Endothelial cell of umbilical vein (primary cell): ENCODE measurements around the gene PRKAG1. TPM values are rescaled to one million over a fixed set of nuclear protein-coding genes. Genes with fewer than 3 reads are reported as not detected.
A peak's percentile ranks its signal among the peaks of the same experiment; 100 is the strongest.

Source experiments
- BruUV-seq: library from RNA; stranded (reverse); fragments of 400-500 nt; replicated peaks from 2 replicates; lab custom pipeline; 2021; lab: Mats Ljungman, UMichigan
- CTCF ChIA-PET: fragments of 300-600, 350-600 bp; sonication (Branson Sonifier 250); formaldehyde crosslinking; loops from one replicate; lab custom pipeline; 2021; ENCODE audit warnings: antibody characterized with exemption, inconsistent platforms; lab: Charles Lee
- POLR2A ChIA-PET: fragments of 300-600, 350-600 bp; sonication (Branson Sonifier 250); formaldehyde crosslinking; loops from one replicate; lab custom pipeline; 2021; ENCODE audit warnings: antibody characterized with exemption, inconsistent platforms; lab: Charles Lee
- DNase-seq: peaks from one replicate; pipeline ENCODE4 v3.0.0-alpha.2; 2011; ENCODE audit warnings: low read depth, low spot score
- FAIRE-seq: peaks from 2 replicates; lab custom pipeline; 2011; peaks lifted over from hg19 to GRCh38; lab: Jason Lieb, UNC
- H2AFZ ChIP-seq: 2 replicates; pipeline ENCODE4 v1.6.0; 2012; ENCODE audit warnings: low read depth, low read length, control low read depth, inconsistent platforms
- H3K27ac ChIP-seq: 2 replicates; pipeline ENCODE4 v1.5.1; 2011; ENCODE audit warnings: low read depth, mild to moderate bottlenecking, control low read depth, low read length, moderate library complexity; ENCODE audit not compliant: insufficient read depth
- H3K27me3 ChIP-seq, 2 experiments: 2 replicates each; pipeline versions ENCODE4 v1.6.0 to v1.6.1; 2011; ENCODE audit warnings: low read length in 2 of 2, mixed read lengths in 1 of 2; ENCODE audit not compliant: control insufficient read depth in 2 of 2, insufficient read depth in 2 of 2
- H3K36me3 ChIP-seq, 2 experiments: 2 replicates in 1 of 2; 3 replicates in 1 of 2; pipeline ENCODE4 v1.5.1; 2011; ENCODE audit warnings: low read length in 2 of 2, mild to moderate bottlenecking in 1 of 2, moderate library complexity in 1 of 2; ENCODE audit not compliant: control insufficient read depth in 2 of 2, insufficient read depth in 2 of 2; ENCODE audit errors: extremely low read depth in 1 of 2
- H3K4me1 ChIP-seq: 3 replicates; pipeline ENCODE4 v1.5.1; 2011; ENCODE audit warnings: mild to moderate bottlenecking, low read length; ENCODE audit not compliant: control insufficient read depth, insufficient read depth; ENCODE audit errors: extremely low read depth
- H3K4me2 ChIP-seq: 2 replicates; pipeline ENCODE4 v1.6.1; 2011; ENCODE audit warnings: low read length, control low read depth, mixed read lengths; ENCODE audit not compliant: insufficient read depth
- H3K4me3 ChIP-seq, 3 experiments: fragments of 200-600 bp in 1 of 3; sonication (generic), shearing (Covaris generic) in 1 of 3; replicated peaks in 1 of 3; 2 replicates each; pipeline ENCODE4 v1.5.1; 2011 to 2016; ENCODE audit warnings: control low read depth in 3 of 3, low read length in 3 of 3, mild to moderate bottlenecking in 2 of 3, inconsistent platforms in 1 of 3, low read depth in 1 of 3, moderate library complexity in 1 of 3; ENCODE audit not compliant: insufficient read depth in 1 of 3
- H3K79me2 ChIP-seq: 2 replicates; pipeline ENCODE4 v1.6.0; 2012; ENCODE audit warnings: low read length, inconsistent platforms; ENCODE audit not compliant: control insufficient read depth, insufficient read depth
- H3K9ac ChIP-seq: replicated peaks from 2 replicates; pipeline ENCODE3; 2011; ENCODE audit warnings: low read length, control low read depth; ENCODE audit not compliant: insufficient read depth; ENCODE audit errors: extremely low read depth
- H3K9me1 ChIP-seq: replicated peaks from 3 replicates; pipeline ENCODE4 v1.6.0; 2011; ENCODE audit warnings: mild to moderate bottlenecking, low read length; ENCODE audit not compliant: control insufficient read depth, insufficient read depth; ENCODE audit errors: extremely low read depth
- H3K9me3 ChIP-seq: replicated peaks from 2 replicates; pipeline ENCODE4 v1.5.1; 2012; ENCODE audit warnings: low read length, inconsistent platforms; ENCODE audit not compliant: control insufficient read depth, insufficient read depth
- H4K20me1 ChIP-seq: replicated peaks from 2 replicates; pipeline ENCODE3; 2011; ENCODE audit warnings: mild to moderate bottlenecking, low read length; ENCODE audit not compliant: control insufficient read depth, insufficient read depth; ENCODE audit errors: extremely low read depth
- CTCF ChIP-seq, 2 donors: IDR thresholded peaks; 1 replicate in 1 of 2; 2 replicates in 1 of 2; pipeline ENCODE4 v1.5.1; 2011; ENCODE audit warnings: low read length in 2 of 2, mild to moderate bottlenecking in 2 of 2, moderate library complexity in 2 of 2, control low read depth in 1 of 2, inconsistent platforms in 1 of 2, low read depth in 1 of 2; ENCODE audit not compliant: insufficient read depth in 1 of 2; ENCODE audit errors: extremely low read depth in 1 of 2
- EZH2 ChIP-seq: IDR thresholded peaks from 2 replicates; pipeline ENCODE4 v1.6.1; 2012; ENCODE audit warnings: borderline replicate concordance, low read depth, mild to moderate bottlenecking, moderate library complexity, low read length, inconsistent platforms; ENCODE audit not compliant: severe bottlenecking
- FOS ChIP-seq: IDR thresholded peaks from 2 replicates; pipeline ENCODE4 v1.6.1; 2011; ENCODE audit warnings: mild to moderate bottlenecking, low read length, moderate library complexity, borderline replicate concordance; ENCODE audit not compliant: insufficient read depth
- GATA2 ChIP-seq: IDR thresholded peaks from 2 replicates; pipeline ENCODE4 v1.7.0; 2011; ENCODE audit warnings: low read depth, mild to moderate bottlenecking, moderate library complexity, mixed read lengths, low read length; ENCODE audit not compliant: insufficient read length, insufficient read depth
- JUN ChIP-seq: IDR thresholded peaks from 2 replicates; pipeline ENCODE4 v1.6.1; 2011; ENCODE audit warnings: borderline replicate concordance, low read depth; ENCODE audit not compliant: insufficient read length, insufficient read depth
- MAX ChIP-seq: IDR thresholded peaks from 2 replicates; pipeline ENCODE4 v1.6.1; 2011; ENCODE audit not compliant: insufficient read depth, insufficient read length
- MYC ChIP-seq: IDR thresholded peaks from one replicate; pipeline ENCODE4 v1.6.1; 2011; ENCODE audit warnings: mild to moderate bottlenecking, low read depth, low read length
- POLR2A ChIP-seq: IDR thresholded peaks from 2 replicates; pipeline ENCODE4 v1.6.1; 2012; ENCODE audit warnings: low read depth, mild to moderate bottlenecking, control low read depth, low read length
- POLR2AphosphoS5 ChIP-seq: IDR thresholded peaks from 2 replicates; pipeline ENCODE4 v1.6.1; 2012; ENCODE audit warnings: low read depth, mild to moderate bottlenecking, control low read depth, low read length, moderate library complexity; ENCODE audit not compliant: insufficient read depth
- dilution Hi-C: fragments of 300-500 bp; cut with MboI; formaldehyde crosslinking; loops from one replicate; pipeline ENCODE4 v1.15.0; 2019; ENCODE audit warnings: low sequenced_read_pairs; ENCODE audit not compliant: extremely low pct_ligation_motif_present
- intact Hi-C: fragments of 100-400 bp; cut with micrococcal nuclease; formaldehyde crosslinking; loops from one replicate; pipeline ENCODE4 v1.10.0; 2022
- polyA plus RNA-seq, 4 experiments: library from polyadenylated mRNA; depleted of rRNA in 3 of 4; stranded (reverse) in 3 of 4; unstranded in 1 of 4; fragments of >200 nt; gene quantifications; 2 replicates each; pipeline versions ENCODE4 v1.2.1 to v1.2.3, GENCODE V29; 2011 to 2012; ENCODE audit warnings: missing spikeins in 1 of 4
- total RNA-seq: library from RNA; stranded (reverse); gene quantifications from 2 replicates; pipeline ENCODE4 v1.2.3, GENCODE V29; 2021

The PRKAG1 gene
- total and polyA plus RNA-seq, 2 donors (not counting 3 experiments of a cell fraction or from before 2014, with no cell fraction given), result 52.1 to 54.9 TPM

GRCh38 chr12:49055978-49056754 lies 37.6 kb upstream of the PRKAG1 start:
- POLR2A ChIA-PET, result interaction anchor here (0.7 kb wide), 1 partner anchor 16 kb away, joined by 3 read pairs; no protein-coding TSS in a partner anchor
- H3K27ac ChIP-seq, result no peak overlapping the region
- no TSS peak for BruUV-seq

GRCh38 chr12:49055092-49055491 lies 36.5 kb upstream of the PRKAG1 start:
- Histone ChIP-seq H2AFZ (no peak overlapping the region), H3K79me2 (peaks cover 88% of the 10 kb centered on the region), H3K27ac (no peak overlapping the region), H4K20me1 (peaks cover 7% of the 10 kb centered on the region), H3K4me2 (no peak overlapping the region), H3K27me3 (no peaks in the 10 kb centered on the region), H3K9me3 (no peaks in the 10 kb centered on the region), H3K9ac (no peak overlapping the region), H3K4me3 (no peak overlapping the region), H3K36me3 (peaks cover 22 to 50% of the 10 kb centered on the region in 2 experiments), H3K9me1 (no peaks in the 10 kb centered on the region), H3K4me1 (peaks cover 35% of the 10 kb centered on the region)
- intact Hi-C loops (no loop called here), dilution Hi-C loops (no loop called here)
- POLR2A ChIA-PET, result no interaction called here
- TF ChIP-seq MYC, result no peak
- no peak for TF ChIP-seq POLR2A
- no peak for TF ChIP-seq EZH2
- TF ChIP-seq MAX, result no peak
- no peak for TF ChIP-seq FOS
- TF ChIP-seq JUN, result no peak
- no peak for TF ChIP-seq GATA2
- no peak for TF ChIP-seq CTCF (IDR thresholded peaks at IDR 0.05; ENCODE audit: extremely low read depth in 1 of 2, insufficient read depth in 1 of 2, low read depth in 1 of 2, low read length in 2 of 2)
- TF ChIP-seq POLR2AphosphoS5, result no peak
- FAIRE-seq, result no peak
- DNase-seq, result no peak
- BruUV-seq, result no TSS peak
- CTCF ChIA-PET, result interaction anchor here (1.4 kb wide), 1 partner anchor 11 kb away, joined by 9 read pairs; no protein-coding TSS in a partner anchor

More at GRCh38 chr12:49055978-49056754, 37.6 kb upstream of the PRKAG1 start:
- peaks cover 88% of the 10 kb centered on the region for H3K79me2 ChIP-seq
- H4K20me1 ChIP-seq, result peaks cover 7% of the 10 kb centered on the region
- dilution Hi-C loops, result no loop called here
- no peaks in the 10 kb centered on the region for H3K9me3 ChIP-seq
- no peaks in the 10 kb centered on the region for H3K9me1 ChIP-seq
- peaks cover 34% of the 10 kb centered on the region for H3K4me1 ChIP-seq
- TF ChIP-seq GATA2 (no peak), POLR2AphosphoS5 (peak; percentile 30)
- peak overlapping the region; percentile 8 for H3K9ac ChIP-seq
- FAIRE-seq (peak; percentile 99), DNase-seq (peak; percentile 87)
- intact Hi-C loops, result no loop called here
- H3K4me2 ChIP-seq, result peak overlapping the region; percentile 96
- no peak overlapping the region for H2AFZ ChIP-seq
- peak overlapping the region in 1 of 3 experiments; percentile 77 for H3K4me3 ChIP-seq
- no peaks in the 10 kb centered on the region for H3K27me3 ChIP-seq
- CTCF ChIA-PET, result interaction anchor here (0.8 to 3.1 kb wide), 5 partner anchors 14 to 65 kb away, joined by 3 to 10 read pairs (median 4); partner anchors contain the start of gene RHEBL1
- peaks cover 22 to 40% of the 10 kb centered on the region in 2 experiments for H3K36me3 ChIP-seq
